Stimulated activated CD8-positive, alpha-beta memory T cell treated with anti-CD3 and anti-CD28 coated beads, Interleukin-7, amount 100 ng/mL, for 4 hours (primary cell): ENCODE data around the gene AFG1L.
"Not testable (repeated sequence)": the region's sequence is repeated elsewhere in the genome, so short reads cannot be mapped to it uniquely, and the experiment has no call there.

Source experiments
- DNase-seq, 2 donors: peaks; one replicate each; pipeline ENCODE4 v3.0.0-alpha.2; 2020; ENCODE audit warnings: low read depth in 2 of 2

AFG1L gene

GRCh38 chr6:108294727-108295625 is at the start of gene AFG1L:
Gene AFG1L (plus strand): TSS chr6:108295054. CDS start chr6:108295080, 26 bp downstream.
- DNase-seq: peak; percentile 77 to 80

GRCh38 chr6:108245095-108245494 is 49.8 kb upstream of the AFG1L start:
- not testable (repeated sequence) for DNase-seq

- no peak for DNase-seq
These were observed 46.8 kb upstream of the AFG1L start for GRCh38 chr6:108247965-108248536.

GRCh38 chr6:108250240-108250866 is 44.5 kb upstream of the AFG1L start:
- DNase-seq: no peak

GRCh38 chr6:108251252-108251651 is 43.6 kb upstream of the AFG1L start:
- no peak for DNase-seq

- no peak for DNase-seq
These were observed 42.8 kb upstream of the AFG1L start for GRCh38 chr6:108252055-108252454.

GRCh38 chr6:108253241-108253640 is 41.6 kb upstream of the AFG1L start:
- no peak for DNase-seq

GRCh38 chr6:108254433-108255410 is 40.1 kb upstream of the AFG1L start:
- no peak for DNase-seq

- DNase-seq: no peak
These were observed 34.6 kb upstream of the AFG1L start for GRCh38 chr6:108260126-108260808.

- peak; percentile 71 to 85 for DNase-seq
These were observed 33.9 kb upstream of the AFG1L start, which contains the start of gene SNX3 for GRCh38 chr6:108260809-108261569. Gene SNX3 (minus strand): TSS chr6:108261040. CDS start chr6:108260921, 119 bp downstream.

GRCh38 chr6:108263371-108263770 is 31.5 kb upstream of the AFG1L start:
- no peak for DNase-seq

GRCh38 chr6:108268845-108269244 is 26.0 kb upstream of the AFG1L start:
- no peak for DNase-seq

GRCh38 chr6:108269955-108270354 is 24.9 kb upstream of the AFG1L start:
- DNase-seq: not testable (repeated sequence)

GRCh38 chr6:108274546-108274945 is 20.3 kb upstream of the AFG1L start:
- no peak for DNase-seq

- no peak for DNase-seq
These were observed 18.9 kb upstream of the AFG1L start for GRCh38 chr6:108275976-108276375.

GRCh38 chr6:108277295-108277694 is 17.6 kb upstream of the AFG1L start:
- no peak for DNase-seq

- DNase-seq: no peak
These were observed 17.0 kb upstream of the AFG1L start for GRCh38 chr6:108277831-108278230.

- DNase-seq: no peak
These were observed 9.5 kb upstream of the AFG1L start for GRCh38 chr6:108285381-108285780.

- no peak for DNase-seq
These were observed 8.5 kb upstream of the AFG1L start for GRCh38 chr6:108286366-108286765.

- DNase-seq: no peak
These were observed 7.5 kb upstream of the AFG1L start for GRCh38 chr6:108287373-108287772.
